ENCODE measurements around the gene MAZ.

DNA sequence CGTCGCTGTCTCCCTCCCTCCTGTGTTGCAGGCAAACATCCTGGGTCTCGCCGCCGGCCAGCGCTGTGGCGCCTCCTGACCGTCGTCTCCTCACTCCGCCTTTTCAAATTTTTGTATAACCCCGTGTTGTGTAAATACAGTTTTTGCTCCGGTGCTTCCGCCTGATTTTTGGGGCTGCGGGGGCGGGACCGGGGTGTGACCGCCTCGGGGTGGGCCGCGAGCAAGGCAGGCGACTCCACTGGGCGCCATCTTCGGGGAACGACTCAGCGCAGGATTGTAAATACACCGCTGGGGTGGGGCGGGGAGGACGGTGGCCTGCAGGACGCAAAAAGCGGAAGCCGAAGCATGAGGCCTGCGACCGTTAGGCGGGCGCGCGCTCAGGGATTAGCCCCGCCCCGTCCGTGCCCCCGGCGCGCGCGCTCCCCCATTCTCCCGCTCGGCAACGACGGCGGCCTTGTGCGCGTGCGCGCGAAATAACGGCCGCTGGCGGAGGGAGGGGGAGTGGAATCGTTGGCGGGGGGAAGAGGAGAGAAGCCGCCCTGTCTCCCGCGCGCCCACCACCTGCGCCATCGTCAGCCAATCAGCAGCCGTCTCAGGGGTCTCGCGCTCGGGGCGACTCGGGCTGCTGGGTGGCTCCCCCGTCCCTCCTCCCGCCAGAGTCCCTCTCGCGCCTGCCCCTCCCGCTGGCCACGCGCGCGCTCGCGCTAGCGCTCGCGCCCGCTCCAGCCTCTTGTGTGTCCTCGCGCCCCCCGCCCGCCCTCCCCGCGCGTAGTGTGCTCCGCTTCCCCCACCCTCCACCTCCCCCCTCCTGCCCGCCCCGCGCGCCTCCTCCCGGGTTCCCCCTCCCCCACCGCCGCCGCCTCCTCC, 864 bp upstream of the MAZ start:
- TF ChIP-seq YY1 (IDR thresholded peaks at IDR 0.05; ENCODE audit: low read depth): peak; percentile 95
- no peak for TF ChIP-seq CREB1 (IDR thresholded peaks at IDR 0.05; ENCODE audit: low read depth)
- TF ChIP-seq, protein P1, sequence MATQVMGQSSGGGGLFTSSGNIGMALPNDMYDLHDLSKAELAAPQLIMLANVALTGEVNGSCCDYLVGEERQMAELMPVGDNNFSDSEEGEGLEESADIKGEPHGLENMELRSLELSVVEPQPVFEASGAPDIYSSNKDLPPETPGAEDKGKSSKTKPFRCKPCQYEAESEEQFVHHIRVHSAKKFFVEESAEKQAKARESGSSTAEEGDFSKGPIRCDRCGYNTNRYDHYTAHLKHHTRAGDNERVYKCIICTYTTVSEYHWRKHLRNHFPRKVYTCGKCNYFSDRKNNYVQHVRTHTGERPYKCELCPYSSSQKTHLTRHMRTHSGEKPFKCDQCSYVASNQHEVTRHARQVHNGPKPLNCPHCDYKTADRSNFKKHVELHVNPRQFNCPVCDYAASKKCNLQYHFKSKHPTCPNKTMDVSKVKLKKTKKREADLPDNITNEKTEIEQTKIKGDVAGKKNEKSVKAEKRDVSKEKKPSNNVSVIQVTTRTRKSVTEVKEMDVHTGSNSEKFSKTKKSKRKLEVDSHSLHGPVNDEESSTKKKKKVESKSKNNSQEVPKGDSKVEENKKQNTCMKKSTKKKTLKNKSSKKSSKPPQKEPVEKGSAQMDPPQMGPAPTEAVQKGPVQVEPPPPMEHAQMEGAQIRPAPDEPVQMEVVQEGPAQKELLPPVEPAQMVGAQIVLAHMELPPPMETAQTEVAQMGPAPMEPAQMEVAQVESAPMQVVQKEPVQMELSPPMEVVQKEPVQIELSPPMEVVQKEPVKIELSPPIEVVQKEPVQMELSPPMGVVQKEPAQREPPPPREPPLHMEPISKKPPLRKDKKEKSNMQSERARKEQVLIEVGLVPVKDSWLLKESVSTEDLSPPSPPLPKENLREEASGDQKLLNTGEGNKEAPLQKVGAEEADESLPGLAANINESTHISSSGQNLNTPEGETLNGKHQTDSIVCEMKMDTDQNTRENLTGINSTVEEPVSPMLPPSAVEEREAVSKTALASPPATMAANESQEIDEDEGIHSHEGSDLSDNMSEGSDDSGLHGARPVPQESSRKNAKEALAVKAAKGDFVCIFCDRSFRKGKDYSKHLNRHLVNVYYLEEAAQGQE (IDR thresholded peaks at IDR 0.05; ENCODE audit: low read depth): no peak
- no peak for TF ChIP-seq NFIC (IDR thresholded peaks at IDR 0.05)
- TF ChIP-seq RAD21 (IDR thresholded peaks at IDR 0.05; ENCODE audit: low read depth): no peak
- TF ChIP-seq EGR1 (IDR thresholded peaks at IDR 0.05): peak; percentile 85
- TF ChIP-seq FOXM1 (IDR thresholded peaks at IDR 0.05; ENCODE audit: borderline replicate concordance, low read depth): peak; percentile 70; the same call in 1 of the 2 replicates
- peak; percentile 80; the same call in 1 of the 2 replicates for TF ChIP-seq ZBTB7A (IDR thresholded peaks at IDR 0.05; ENCODE audit: low read depth)

Measured in Ishikawa (cell line).